H9 (cell line): ENCODE results near the gene NEK6. TPM values are rescaled to one million over a fixed set of nuclear protein-coding genes. Genes with fewer than 3 reads are reported as not detected.

Experiments
- DNase-seq: peaks from one replicate; pipeline ENCODE4 v3.0.0-alpha.2; 2017
- H2AFZ ChIP-seq: one replicate; pipeline ENCODE4 v1.6.1; 2013; ENCODE audit warnings: mild to moderate bottlenecking, low read length, control low read depth, moderate library complexity
- H2AK5ac ChIP-seq: 2 replicates; pipeline ENCODE4 v1.6.1; 2013; ENCODE audit warnings: low read length, control low read depth, mixed read lengths; ENCODE audit not compliant: insufficient read length
- H2BK120ac ChIP-seq: one replicate; pipeline ENCODE4 v1.6.1; 2013; ENCODE audit warnings: low read depth, mild to moderate bottlenecking, low read length, control low read depth, inconsistent platforms; ENCODE audit not compliant: poor library complexity, severe bottlenecking
- H2BK12ac ChIP-seq: 2 replicates; pipeline ENCODE4 v1.6.1; 2013; ENCODE audit warnings: low read length, control low read depth, mixed read lengths, low read depth; ENCODE audit not compliant: insufficient read length
- H2BK15ac ChIP-seq: 2 replicates; pipeline ENCODE4 v1.6.1; 2013; ENCODE audit warnings: low read depth, low read length, control low read depth
- H2BK20ac ChIP-seq: one replicate; pipeline ENCODE4 v1.6.1; 2013; ENCODE audit warnings: low read depth, mild to moderate bottlenecking, low read length, control low read depth, inconsistent platforms; ENCODE audit not compliant: poor library complexity, severe bottlenecking
- H2BK5ac ChIP-seq: 2 replicates; pipeline ENCODE4 v1.6.1; 2013; ENCODE audit warnings: low read length, control low read depth, mixed read lengths; ENCODE audit not compliant: insufficient read length
- H3K14ac ChIP-seq: 2 replicates; pipeline ENCODE4 v1.6.1; 2013; ENCODE audit warnings: low read length, control low read depth; ENCODE audit not compliant: insufficient read depth
- H3K18ac ChIP-seq: 2 replicates; pipeline ENCODE4 v1.6.1; 2013; ENCODE audit warnings: low read depth, mild to moderate bottlenecking, mixed read lengths, low read length, control low read depth; ENCODE audit not compliant: insufficient read length
- H3K23ac ChIP-seq: 2 replicates; pipeline ENCODE4 v1.6.1; 2013; ENCODE audit warnings: low read length, control low read depth, mixed read lengths, low read depth; ENCODE audit not compliant: insufficient read length
- H3K23me2 ChIP-seq: 2 replicates; pipeline ENCODE4 v1.6.1; 2013; ENCODE audit warnings: low read depth, mild to moderate bottlenecking, mixed read lengths, low read length, control low read depth; ENCODE audit not compliant: insufficient read length, poor library complexity, severe bottlenecking
- H3K27ac ChIP-seq: 2 replicates; pipeline ENCODE4 v1.5.1; 2013; ENCODE audit warnings: low read length, control low read depth, mixed read lengths, low read depth; ENCODE audit not compliant: insufficient read length
- H3K27me3 ChIP-seq: 2 replicates; pipeline ENCODE4 v1.6.1; 2013; ENCODE audit warnings: low read length, control low read depth, inconsistent platforms; ENCODE audit not compliant: insufficient read depth
- H3K4ac ChIP-seq: 2 replicates; pipeline ENCODE4 v1.6.1; 2013; ENCODE audit warnings: low read depth, mild to moderate bottlenecking, control low read depth, inconsistent platforms, low read length, moderate library complexity
- H3K4me1 ChIP-seq: 2 replicates; pipeline ENCODE4 v1.6.1; 2013; ENCODE audit warnings: low read length, control low read depth, inconsistent platforms; ENCODE audit not compliant: insufficient read depth
- H3K4me2 ChIP-seq: 2 replicates; pipeline ENCODE4 v1.6.1; 2013; ENCODE audit warnings: low read length, control low read depth, mixed read lengths; ENCODE audit not compliant: insufficient read length, insufficient read depth
- H3K56ac ChIP-seq: 2 replicates; pipeline ENCODE4 v1.6.1; 2013; ENCODE audit warnings: low read depth, mild to moderate bottlenecking, mixed read lengths, low read length, control low read depth; ENCODE audit not compliant: insufficient read length
- H3K79me1 ChIP-seq: 2 replicates; pipeline ENCODE4 v1.6.1; 2013; ENCODE audit warnings: low read depth, mild to moderate bottlenecking, moderate library complexity, low read length, control low read depth, inconsistent platforms; ENCODE audit not compliant: insufficient read depth, poor library complexity, severe bottlenecking
- H3K79me2 ChIP-seq: 2 replicates; pipeline ENCODE4 v1.6.1; 2013; ENCODE audit warnings: low read length, control low read depth, inconsistent platforms; ENCODE audit not compliant: insufficient read depth
- H3K9ac ChIP-seq: 2 replicates; pipeline ENCODE4 v1.6.1; 2013; ENCODE audit warnings: low read length, control low read depth, mixed read lengths; ENCODE audit not compliant: insufficient read length; ENCODE audit errors: extremely low read depth
- H3K9me3 ChIP-seq: one replicate; pipeline ENCODE4 v1.6.1; 2013; ENCODE audit warnings: low read depth, low read length, inconsistent platforms; ENCODE audit not compliant: control insufficient read depth
- H3T11ph ChIP-seq: one replicate; pipeline ENCODE4 v1.6.1; 2013; ENCODE audit warnings: mild to moderate bottlenecking, low read length, control low read depth, inconsistent platforms
- H4K20me1 ChIP-seq: one replicate; pipeline ENCODE4 v1.6.1; 2013; ENCODE audit not compliant: control insufficient read depth, insufficient read length, insufficient read depth
- H4K5ac ChIP-seq: 2 replicates; pipeline ENCODE4 v1.6.1; 2013; ENCODE audit warnings: low read depth, mild to moderate bottlenecking, mixed read lengths, low read length, control low read depth; ENCODE audit not compliant: insufficient read length
- H4K8ac ChIP-seq: replicated peaks from 2 replicates; pipeline ENCODE4 v1.6.1; 2013; ENCODE audit warnings: low read length, control low read depth, mixed read lengths, low read depth; ENCODE audit not compliant: insufficient read length
- H4K91ac ChIP-seq: 2 replicates; pipeline ENCODE4 v1.6.1; 2013; ENCODE audit warnings: low read depth, mild to moderate bottlenecking, moderate library complexity, mixed read lengths, low read length, control low read depth; ENCODE audit not compliant: insufficient read length
- H3K27ac Mint-ChIP-seq, 3 experiments: 2 replicates in 2 of 3; 3 replicates in 1 of 3; pipeline ENCODE4 v1.8.0; 2020 to 2021; ENCODE audit warnings: mixed read lengths in 3 of 3, mild to moderate bottlenecking in 1 of 3, moderate library complexity in 1 of 3
- H3K27me3 Mint-ChIP-seq: 2 replicates; pipeline ENCODE4 v1.8.0; 2021; ENCODE audit warnings: low read depth, mild to moderate bottlenecking, moderate library complexity, mixed read lengths
- H3K36me3 Mint-ChIP-seq, 3 experiments: 2 replicates in 2 of 3; 3 replicates in 1 of 3; pipeline ENCODE4 v1.8.0; 2020 to 2021; ENCODE audit warnings: low read depth in 3 of 3, mixed read lengths in 3 of 3; ENCODE audit not compliant: insufficient read depth in 1 of 3
- H3K4me1 Mint-ChIP-seq, 2 experiments: 2 replicates each; pipeline ENCODE4 v1.8.0; 2020; ENCODE audit warnings: mixed read lengths in 2 of 2
- H3K4me3 Mint-ChIP-seq, 2 experiments: 2 replicates in 1 of 2; 3 replicates in 1 of 2; pipeline ENCODE4 v1.8.0; 2020 to 2021; ENCODE audit warnings: mild to moderate bottlenecking in 2 of 2, mixed read lengths in 2 of 2, moderate library complexity in 1 of 2
- H3K9me3 Mint-ChIP-seq, 2 experiments: 2 replicates in 1 of 2; 3 replicates in 1 of 2; pipeline ENCODE4 v1.8.0; 2020; ENCODE audit warnings: mild to moderate bottlenecking in 2 of 2, mixed read lengths in 2 of 2, moderate library complexity in 1 of 2
- CTCF ChIP-seq: fragments of 200-600 bp; sonication (generic); conservative IDR thresholded peaks from 3 replicates; pipeline ENCODE4 v1.8.0; 2021; ENCODE audit warnings: antibody characterized with exemption, mild to moderate bottlenecking
- WGBS: extraction: QIAGEN DNeasy Blood & Tissue Kit; methylation state at CpG from one replicate; pipeline ENCODE4 v1.1.7; 2013; ENCODE audit warnings: missing lambda C conversion rate, low lambda C conversion rate, mixed read lengths; ENCODE audit not compliant: insufficient read length; ENCODE audit errors: extremely low coverage; 5-methylcytosine and 5-hydroxymethylcytosine counted together
- total RNA-seq: library from RNA; stranded (reverse); gene quantifications from 2 replicates; pipeline ENCODE4 v1.2.1, GENCODE V29; 2021

Gene NEK6
- total RNA-seq, 1 experiment from 2014 or later, result 14.3 TPM

- no peak overlapping the region for H2BK120ac ChIP-seq
- peaks cover 12 to 29% of the 10 kb centered on the region in 2 experiments for H3K4me1 Mint-ChIP-seq
- no peaks in the 10 kb centered on the region; the same call in 1 of the 2 replicates for H3K27me3 Mint-ChIP-seq
These were observed 88.8 kb downstream of the NEK6 start for GRCh38 chr9:124346347-124347163.

More at GRCh38 chr9:124346347-124347163, 88.8 kb downstream of the NEK6 start:
- Histone ChIP-seq H3K4ac (no peak overlapping the region), H4K5ac (no peak overlapping the region), H3K79me2 (no peaks in the 10 kb centered on the region), H3K14ac (no peak overlapping the region), H3K27ac (no peak overlapping the region), H2BK15ac (no peak overlapping the region), H3K18ac (no peak overlapping the region), H3T11ph (no peak overlapping the region), H3K9ac (no peak overlapping the region), H3K23me2 (no peaks in the 10 kb centered on the region), H3K4me1 (no peaks in the 10 kb centered on the region; the same call in 1 of the 2 replicates), H2AK5ac (no peak overlapping the region), H2AFZ (no peak overlapping the region), H4K20me1 (no peaks in the 10 kb centered on the region), H2BK20ac (no peak overlapping the region), H3K9me3 (no peaks in the 10 kb centered on the region), H3K79me1 (no peaks in the 10 kb centered on the region), H3K56ac (no peak overlapping the region), H2BK5ac (no peak overlapping the region), H2BK12ac (no peak overlapping the region), H4K8ac (no peak overlapping the region), H3K27me3 (no peaks in the 10 kb centered on the region), H3K23ac (no peak overlapping the region), H4K91ac (no peak overlapping the region), H3K4me2 (no peak overlapping the region)
- no peak for TF ChIP-seq CTCF
- Mint-ChIP-seq H3K9me3 (no peaks in the 10 kb centered on the region), H3K4me3 (no peak overlapping the region), H3K27ac (no peak overlapping the region), H3K36me3 (peaks cover 8 to 26% (median 23%) of the 10 kb centered on the region in 3 experiments)
- no peak for DNase-seq
- no CpG with 5 or more reads among the region's 34 CpGs for WGBS
